MCF 10A (cell line): ENCODE measurements around the gene WDFY2. TPM values are rescaled to one million over a fixed set of nuclear protein-coding genes. Genes with fewer than 3 reads are reported as not detected.

Source experiments
- BruUV-seq: library from RNA; stranded (reverse); fragments of 400-500 nt; replicated peaks from 2 replicates; lab custom pipeline; 2021; lab: Mats Ljungman, UMichigan
- CTCF ChIA-PET: fragments of 300-600 bp; sonication (Branson Sonifier 250); formaldehyde crosslinking; extraction: SDS; loops from one replicate; lab custom pipeline; 2021; ENCODE audit warnings: antibody characterized with exemption, inconsistent platforms; lab: Yijun Ruan, JAX
- POLR2A ChIA-PET: fragments of 300-600, 350-650 bp; sonication (Branson Sonifier 250); formaldehyde crosslinking; extraction: SDS; loops from one replicate; lab custom pipeline; 2020; ENCODE audit warnings: antibody characterized with exemption, inconsistent platforms; lab: Yijun Ruan, JAX
- DNase-seq: peaks from one replicate; pipeline ENCODE4 v3.0.0-alpha.2; 2018; ENCODE audit not compliant: unreplicated experiment
- H3K27ac Mint-ChIP-seq: one replicate; pipeline ENCODE4 v1.8.0; 2022; ENCODE audit warnings: mild to moderate bottlenecking, low read depth, mixed read lengths; ENCODE audit not compliant: unreplicated experiment
- H3K27me3 Mint-ChIP-seq: one replicate; pipeline ENCODE4 v1.8.0; 2022; ENCODE audit warnings: mixed read lengths; ENCODE audit not compliant: insufficient read depth, unreplicated experiment
- H3K36me3 Mint-ChIP-seq: one replicate; pipeline ENCODE4 v1.8.0; 2022; ENCODE audit warnings: mild to moderate bottlenecking, moderate library complexity, mixed read lengths; ENCODE audit not compliant: insufficient read depth, unreplicated experiment
- H3K4me1 Mint-ChIP-seq: one replicate; pipeline ENCODE4 v1.8.0; 2022; ENCODE audit warnings: mixed read lengths; ENCODE audit not compliant: insufficient read depth, unreplicated experiment
- H3K4me3 Mint-ChIP-seq: one replicate; pipeline ENCODE4 v1.8.0; 2022; ENCODE audit warnings: mild to moderate bottlenecking, moderate library complexity, mixed read lengths; ENCODE audit not compliant: unreplicated experiment
- H3K9me3 Mint-ChIP-seq: one replicate; pipeline ENCODE4 v1.8.0; 2022; ENCODE audit warnings: mixed read lengths; ENCODE audit not compliant: unreplicated experiment
- intact Hi-C: fragments of 100-400 bp; cut with micrococcal nuclease; formaldehyde crosslinking; loops from 2 replicates; pipeline ENCODE4 v1.14.1; 2022
- total RNA-seq: library from RNA; stranded (reverse); gene quantifications from 2 replicates; pipeline ENCODE4 v1.2.3, GENCODE V29; 2022
- TF ChIP-seq, protein P1 (sequence below): fragments of 200-600 bp; IDR thresholded peaks from one replicate; pipeline ENCODE4 v1.8.0; 2022; ENCODE audit warnings: antibody characterized with exemption, mild to moderate bottlenecking; ENCODE audit not compliant: unreplicated experiment

WDFY2 gene
- total RNA-seq, 1 experiment from 2014 or later: 56.2 TPM

DNA sequence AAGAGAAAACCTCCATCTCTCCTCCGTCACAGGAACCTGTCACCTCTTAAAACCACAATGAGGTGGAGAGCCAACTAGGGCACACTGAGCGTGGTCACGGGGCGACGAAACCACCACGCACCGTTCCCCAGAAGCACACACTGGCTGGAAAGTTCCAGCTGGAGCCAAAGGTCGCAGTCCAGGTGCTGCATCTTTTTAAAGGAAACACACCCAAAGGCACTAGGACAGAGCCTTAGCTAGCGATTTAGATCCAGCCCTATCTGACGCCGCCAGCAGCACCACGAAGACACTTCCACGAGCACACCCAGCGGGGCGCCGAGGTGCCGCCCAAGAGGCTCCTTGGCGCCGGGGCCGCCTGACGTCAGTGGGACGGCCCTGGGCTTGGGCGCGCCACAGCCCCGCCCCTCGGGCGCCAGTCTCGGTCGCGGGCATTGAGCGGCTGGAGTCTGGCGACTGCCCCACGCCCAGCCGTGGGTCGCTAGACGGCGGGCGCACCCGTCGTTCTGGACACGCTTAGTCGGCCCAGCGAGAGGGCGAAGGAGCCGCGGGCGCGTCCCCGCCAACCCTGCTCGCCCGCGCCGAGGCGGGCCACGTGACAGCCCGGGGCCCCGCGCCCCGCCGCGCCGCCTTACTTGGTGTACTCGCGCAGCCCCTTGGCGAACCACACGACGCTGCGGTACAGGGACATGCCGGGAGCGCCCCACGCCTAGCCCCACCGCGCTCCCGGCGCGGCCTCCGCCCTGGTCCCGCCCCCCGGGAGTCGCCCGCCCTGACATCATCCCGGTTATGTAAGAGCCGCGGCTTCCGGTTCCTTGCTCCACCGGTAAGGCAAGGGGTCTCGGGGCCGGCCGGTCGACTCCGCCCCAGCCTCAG lies 219.4 kb downstream of the WDFY2 start, which contains the start of gene DHRS12:
Gene DHRS12, minus strand, starts transcription at position 742 of the 873 bp plus-strand sequence. CDS start 4,504 bp downstream, outside the sequence.
- ChIA-PET CTCF (interaction anchor here (0.6 kb wide), 1 partner anchor 621 kb away, joined by 3 read pairs; no protein-coding TSS in a partner anchor), POLR2A (interaction anchor here (0.9 to 3.3 kb wide), 7 partner anchors 12 to 354 kb away, joined by 3 to 16 read pairs (median 4); partner anchors contain the start of gene INTS6)
- intact Hi-C loops: no loop called here
- no TSS peak for BruUV-seq
- H3K4me3 Mint-ChIP-seq: peak within 1 kb of the TSS; percentile 74
- H3K36me3 Mint-ChIP-seq: no peaks in the 10 kb centered on the region
- no peaks in the 10 kb centered on the region for H3K9me3 Mint-ChIP-seq
- peak; percentile 84 for DNase-seq
- peak within 1 kb of the TSS; percentile 87 for H3K27ac Mint-ChIP-seq
- peaks cover 16% of the 10 kb centered on the region for H3K4me1 Mint-ChIP-seq
- no peaks in the 10 kb centered on the region for H3K27me3 Mint-ChIP-seq
- TF ChIP-seq, protein P1, sequence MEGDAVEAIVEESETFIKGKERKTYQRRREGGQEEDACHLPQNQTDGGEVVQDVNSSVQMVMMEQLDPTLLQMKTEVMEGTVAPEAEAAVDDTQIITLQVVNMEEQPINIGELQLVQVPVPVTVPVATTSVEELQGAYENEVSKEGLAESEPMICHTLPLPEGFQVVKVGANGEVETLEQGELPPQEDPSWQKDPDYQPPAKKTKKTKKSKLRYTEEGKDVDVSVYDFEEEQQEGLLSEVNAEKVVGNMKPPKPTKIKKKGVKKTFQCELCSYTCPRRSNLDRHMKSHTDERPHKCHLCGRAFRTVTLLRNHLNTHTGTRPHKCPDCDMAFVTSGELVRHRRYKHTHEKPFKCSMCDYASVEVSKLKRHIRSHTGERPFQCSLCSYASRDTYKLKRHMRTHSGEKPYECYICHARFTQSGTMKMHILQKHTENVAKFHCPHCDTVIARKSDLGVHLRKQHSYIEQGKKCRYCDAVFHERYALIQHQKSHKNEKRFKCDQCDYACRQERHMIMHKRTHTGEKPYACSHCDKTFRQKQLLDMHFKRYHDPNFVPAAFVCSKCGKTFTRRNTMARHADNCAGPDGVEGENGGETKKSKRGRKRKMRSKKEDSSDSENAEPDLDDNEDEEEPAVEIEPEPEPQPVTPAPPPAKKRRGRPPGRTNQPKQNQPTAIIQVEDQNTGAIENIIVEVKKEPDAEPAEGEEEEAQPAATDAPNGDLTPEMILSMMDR: no peak

DNA sequence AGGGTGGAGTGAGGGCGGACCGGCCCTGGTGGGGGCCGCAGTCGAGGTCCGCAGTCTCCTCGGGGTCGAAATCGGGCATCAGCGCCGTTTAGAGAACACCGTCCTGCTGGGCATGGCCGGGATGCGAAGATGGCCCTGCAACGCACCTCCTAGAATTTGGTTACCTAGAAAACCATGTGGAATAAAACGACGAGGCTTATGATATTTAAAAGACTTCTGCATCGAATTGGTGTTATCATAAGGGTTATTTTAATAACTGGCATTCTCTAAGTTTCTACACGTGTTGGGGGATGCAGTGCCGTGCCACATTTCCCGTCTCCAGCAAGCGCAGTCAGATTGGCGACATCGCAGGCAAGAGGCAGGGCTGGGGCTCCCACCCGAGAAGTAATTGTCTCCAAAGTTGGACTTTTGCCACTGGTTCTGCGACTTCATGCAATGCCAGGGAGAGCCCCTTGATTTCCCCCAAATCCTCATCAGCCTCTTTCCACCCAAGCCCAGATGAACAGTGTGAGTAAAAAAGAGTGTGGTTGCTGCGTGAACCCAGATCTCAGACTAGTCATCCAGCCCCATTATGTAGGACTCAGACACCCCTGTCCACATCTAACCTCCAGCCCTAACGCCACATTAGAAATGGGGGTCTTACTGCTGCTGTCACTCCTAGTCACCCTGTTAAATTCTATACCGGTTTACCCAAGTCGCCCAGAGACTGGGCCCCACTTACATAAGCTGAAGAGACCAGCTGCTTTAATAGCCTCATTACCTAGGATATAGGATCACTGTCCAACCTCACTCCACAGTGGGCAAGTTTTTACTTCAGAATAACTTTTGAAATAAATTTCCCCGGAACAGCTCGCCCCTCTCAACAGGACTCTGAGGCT lies 220.3 kb downstream of the WDFY2 start:
- no peaks in the 10 kb centered on the region for H3K27me3 Mint-ChIP-seq
- intact Hi-C loops: no loop called here
- H3K4me1 Mint-ChIP-seq: peaks cover 16% of the 10 kb centered on the region
- peak overlapping the region; percentile 74 for H3K4me3 Mint-ChIP-seq
- DNase-seq: no peak
- peak overlapping the region; percentile 87 for H3K27ac Mint-ChIP-seq
- POLR2A ChIA-PET: interaction anchor here (0.7 kb wide), 1 partner anchor 410 kb away, joined by 3 read pairs; no protein-coding TSS in a partner anchor
- no peaks in the 10 kb centered on the region for H3K36me3 Mint-ChIP-seq
- TSS peak; percentile 67 for BruUV-seq
- CTCF ChIA-PET: interaction anchor here (1.5 to 1.7 kb wide), 2 partner anchors 10 to 11 kb away, joined by 4 to 8 read pairs; no protein-coding TSS in a partner anchor
- TF ChIP-seq, protein P1: no peak
- H3K9me3 Mint-ChIP-seq: no peaks in the 10 kb centered on the region

DNA sequence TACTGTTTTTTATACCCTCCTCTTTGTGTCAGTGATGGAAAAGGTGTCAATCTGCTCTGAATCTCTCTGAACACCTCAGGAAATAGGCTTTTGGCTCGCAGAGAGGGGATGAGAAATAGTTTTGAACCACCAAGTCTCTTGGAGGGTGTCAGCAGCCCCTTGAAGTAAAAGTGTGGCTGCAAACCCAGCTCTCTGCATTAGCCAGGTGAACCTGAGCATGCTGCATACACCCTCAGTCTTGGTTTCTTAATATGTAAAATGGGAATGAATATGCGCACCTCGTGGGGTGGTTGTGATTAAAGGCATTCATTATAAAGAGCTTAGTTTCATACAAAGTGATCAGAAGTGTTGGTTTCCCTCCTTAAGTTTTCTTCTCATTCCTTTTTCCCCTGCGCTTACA lies 221.1 kb downstream of the WDFY2 start:
- no peaks in the 10 kb centered on the region for H3K9me3 Mint-ChIP-seq
- ChIA-PET CTCF (interaction anchor here (0.7 to 1.7 kb wide), 4 partner anchors 9 to 27 kb away, joined by 3 to 8 read pairs (median 4); no protein-coding TSS in a partner anchor), POLR2A (interaction anchor here (0.7 kb wide), 1 partner anchor 410 kb away, joined by 3 read pairs; no protein-coding TSS in a partner anchor)
- peak overlapping the region; percentile 74 for H3K4me3 Mint-ChIP-seq
- H3K36me3 Mint-ChIP-seq: no peaks in the 10 kb centered on the region
- DNase-seq: no peak
- H3K27me3 Mint-ChIP-seq: no peaks in the 10 kb centered on the region
- intact Hi-C loops: no loop called here
- no TSS peak for BruUV-seq
- peaks cover 16% of the 10 kb centered on the region for H3K4me1 Mint-ChIP-seq
- no peak overlapping the region for H3K27ac Mint-ChIP-seq
- TF ChIP-seq, protein P1: no peak
